HG02970 (cell line): ENCODE data around the gene PCSK5.
"Not testable (repeated sequence)": the region's sequence is repeated elsewhere in the genome, so short reads cannot be mapped to it uniquely, and the experiment has no call there.

Source experiments
- ATAC-seq: cut with Tn5 transposase; IDR thresholded peaks from one replicate; pipeline ENCODE4 v1.9.1; 2021; ENCODE audit warnings: mild to moderate bottlenecking, moderate library complexity, moderate number of reproducible peaks; ENCODE audit not compliant: unreplicated experiment, low FRiP score

The PCSK5 gene

DNA sequence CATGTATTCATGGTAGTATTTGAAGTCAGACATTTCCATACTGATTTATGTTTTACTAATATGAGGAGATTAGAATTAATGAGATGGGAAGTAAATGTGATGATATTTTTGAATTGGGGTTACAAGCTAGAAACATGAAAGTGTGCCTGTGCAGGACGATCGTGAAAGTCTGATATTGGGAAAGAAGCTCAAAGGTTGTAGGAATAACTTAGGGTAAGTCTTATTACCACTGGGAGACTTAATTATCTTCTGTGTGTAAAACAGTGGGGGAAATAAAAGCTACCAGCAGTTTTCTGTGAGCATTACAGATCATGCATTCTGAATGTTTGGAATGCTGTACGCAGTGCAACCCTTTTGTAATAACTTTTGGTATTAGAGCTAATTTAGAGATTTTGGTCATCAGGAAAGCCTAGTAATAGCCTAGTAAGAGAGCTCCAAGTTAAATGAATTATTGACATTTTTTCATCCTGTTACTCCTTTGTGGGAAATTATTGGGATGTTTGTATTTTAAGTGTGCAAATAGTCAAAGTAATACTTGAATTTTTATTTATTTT lies 153.9 kb downstream of the PCSK5 start:
- ATAC-seq = no peak

GRCh38 chr9:76045221-76045620 lies 154.7 kb downstream of the PCSK5 start:
- ATAC-seq = no peak

GRCh38 chr9:76049341-76049740 lies 158.9 kb downstream of the PCSK5 start:
- ATAC-seq = no peak

GRCh38 chr9:76067696-76068095 lies 177.2 kb downstream of the PCSK5 start:
- no peak for ATAC-seq

GRCh38 chr9:76077537-76077936 lies 187.1 kb downstream of the PCSK5 start:
- ATAC-seq = no peak

- not testable (repeated sequence) for ATAC-seq
These were observed 190.8 kb downstream of the PCSK5 start for GRCh38 chr9:76081281-76081680.

DNA sequence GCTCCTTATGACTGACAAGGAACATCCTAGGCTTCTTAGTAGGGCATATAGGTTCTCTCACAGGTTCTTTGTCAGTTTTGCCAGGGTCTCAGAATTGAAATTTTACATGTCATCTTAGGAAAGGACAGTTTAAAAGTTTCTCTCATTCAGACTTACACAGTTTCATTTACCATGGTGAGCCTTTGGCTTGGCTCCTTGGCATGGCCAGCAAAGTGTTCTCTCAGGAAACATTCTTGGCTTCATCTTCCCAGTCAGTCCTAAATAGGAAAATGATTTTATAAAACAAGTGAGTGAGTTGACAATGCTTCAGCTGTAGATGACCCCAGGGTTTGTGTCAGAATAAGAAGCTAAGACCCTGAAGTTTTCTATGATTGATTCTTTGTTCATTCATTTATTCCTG lies 191.6 kb downstream of the PCSK5 start:
- ATAC-seq = no peak

DNA sequence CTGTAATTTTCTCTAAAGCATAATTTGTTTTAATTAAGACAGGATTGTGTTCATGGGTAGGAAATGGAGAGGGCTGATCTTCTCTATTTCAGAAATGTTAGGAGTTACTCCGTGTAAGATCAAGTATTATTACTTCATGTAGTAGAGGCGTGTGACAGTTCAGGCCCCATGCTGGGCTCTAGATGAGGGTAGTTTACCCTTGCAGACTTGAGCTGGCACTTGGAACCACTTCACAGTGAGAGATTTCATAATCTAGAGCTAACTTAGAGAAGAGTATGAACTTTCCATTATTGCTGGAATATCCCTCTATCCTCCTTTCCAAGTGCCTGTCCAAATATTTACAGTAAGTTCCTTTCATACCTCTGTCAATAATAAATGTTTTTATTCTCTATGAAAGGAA lies 195.1 kb downstream of the PCSK5 start:
- no peak for ATAC-seq

DNA sequence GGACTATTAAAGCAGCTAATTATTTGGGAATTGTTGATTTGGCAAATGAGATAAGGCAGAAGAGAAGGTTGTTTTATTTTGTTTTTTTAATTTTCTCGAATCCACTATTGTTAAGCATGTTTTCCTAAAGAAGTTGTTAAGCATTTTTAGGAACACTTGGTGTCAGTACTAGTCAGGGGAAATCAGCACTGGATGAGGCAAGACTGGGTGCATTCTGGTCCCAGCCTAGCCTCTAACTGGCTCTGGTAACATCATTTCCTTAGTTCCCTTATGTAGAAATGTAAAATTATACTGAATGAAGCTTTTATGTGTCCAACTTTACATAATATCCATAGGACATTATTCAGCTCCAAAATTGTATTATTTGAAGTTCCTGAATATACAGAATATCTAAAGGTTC lies 196.1 kb downstream of the PCSK5 start:
- ATAC-seq = no peak

DNA sequence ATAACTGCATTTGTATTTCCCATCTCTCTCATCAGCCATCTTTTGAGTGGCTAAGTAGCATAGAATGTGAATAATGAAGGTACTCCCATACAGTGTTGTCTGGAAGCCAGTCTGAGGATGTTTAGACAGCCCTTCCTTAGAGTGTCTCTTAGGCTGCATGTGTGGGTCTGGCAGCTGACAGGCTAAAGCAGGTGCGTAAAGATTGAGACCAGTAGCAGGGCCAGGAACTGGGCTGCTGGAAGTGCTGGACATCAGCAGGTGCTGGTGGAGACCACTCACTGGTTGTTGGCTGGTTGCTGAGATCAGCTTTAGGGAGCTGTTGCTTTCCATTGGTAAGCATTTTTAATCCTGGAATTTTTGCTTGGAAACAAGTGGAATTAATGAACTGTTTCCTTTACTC lies 197.5 kb downstream of the PCSK5 start:
- ATAC-seq = no peak

- no peak for ATAC-seq
These were observed 199.9 kb downstream of the PCSK5 start for GRCh38 chr9:76090330-76090729.

DNA sequence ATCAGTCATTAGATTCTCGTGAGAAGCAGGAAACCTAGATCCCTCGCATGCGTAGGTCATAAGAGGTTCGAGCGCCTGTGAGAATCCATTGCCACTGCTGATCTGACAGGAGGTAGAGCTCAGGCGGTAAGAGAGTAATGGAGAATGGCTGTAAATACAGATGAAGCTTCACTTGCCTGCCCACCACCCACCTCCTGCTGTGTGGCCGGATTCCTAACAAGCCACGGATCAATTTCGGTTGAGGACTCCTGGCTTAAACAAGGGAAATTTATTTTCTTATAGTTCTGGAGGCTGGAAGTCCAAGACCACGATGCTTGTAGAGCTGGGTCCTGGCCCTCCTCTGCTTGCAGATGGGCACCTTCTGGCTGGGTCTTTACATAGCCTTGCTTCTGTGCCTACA lies 200.4 kb downstream of the PCSK5 start:
- ATAC-seq = no peak

DNA sequence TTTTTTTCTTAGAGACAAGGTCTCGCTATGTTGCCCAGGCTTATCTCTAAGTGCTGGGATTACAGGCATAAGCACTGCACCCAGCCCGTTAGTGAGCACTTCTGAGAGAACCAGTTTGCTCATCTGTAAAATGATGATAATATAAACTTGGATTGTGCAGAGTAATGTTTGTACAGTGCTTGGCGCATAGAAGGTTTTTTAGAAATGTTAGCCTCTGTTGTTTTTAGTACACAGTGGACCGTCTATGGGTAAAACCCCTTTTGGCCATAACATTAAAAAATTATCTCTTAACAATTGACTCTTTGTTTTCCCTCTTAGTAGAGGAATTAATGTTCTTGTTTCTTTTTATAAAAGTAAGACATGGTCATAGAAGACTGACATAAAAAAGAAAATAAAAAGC lies 202.1 kb downstream of the PCSK5 start:
- ATAC-seq = no peak

GRCh38 chr9:76095585-76095984 lies 205.1 kb downstream of the PCSK5 start:
- no peak for ATAC-seq

GRCh38 chr9:76099516-76099915 lies 209.0 kb downstream of the PCSK5 start:
- ATAC-seq = no peak

DNA sequence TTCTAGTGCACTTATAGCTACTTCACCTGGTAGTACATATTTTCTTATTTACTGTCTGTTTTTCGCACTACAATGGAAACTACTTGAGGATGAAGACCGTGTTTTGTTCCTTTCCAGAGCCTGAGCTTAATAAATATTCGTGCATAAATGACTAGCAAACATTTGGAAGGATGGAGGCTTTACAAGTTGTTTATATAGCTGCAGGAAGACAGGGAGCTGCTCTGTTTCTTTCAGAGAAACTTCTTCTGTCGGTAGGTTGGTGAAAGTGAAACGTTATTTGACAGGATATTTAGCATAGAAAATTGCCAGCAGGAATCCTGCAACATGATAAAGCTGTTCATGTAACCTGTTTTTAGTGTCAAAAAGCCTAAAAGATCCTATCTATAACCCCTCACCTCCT lies 210.6 kb downstream of the PCSK5 start:
- ATAC-seq = no peak

DNA sequence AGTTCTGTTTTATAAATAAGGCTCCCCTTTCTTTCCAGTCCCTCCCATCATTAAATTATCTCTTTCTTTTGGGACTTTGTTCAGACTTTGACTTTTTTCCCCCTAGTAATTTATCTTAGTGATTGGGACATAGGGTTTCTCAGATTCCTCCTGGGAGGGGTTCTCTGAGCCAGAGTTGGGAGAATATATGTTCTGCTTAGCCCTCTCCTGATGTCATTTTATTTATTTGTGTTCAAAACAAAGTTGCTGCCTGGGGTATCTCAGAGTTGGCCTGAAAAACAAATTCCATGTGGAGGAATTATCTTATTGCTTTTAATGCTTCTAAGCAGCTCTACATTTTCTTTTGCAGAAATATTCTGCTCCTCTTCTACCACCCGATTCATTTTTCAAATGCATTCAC lies 211.0 kb downstream of the PCSK5 start:
- no peak for ATAC-seq

- no peak for ATAC-seq
These were observed 211.5 kb downstream of the PCSK5 start for GRCh38 chr9:76101947-76102346.

DNA sequence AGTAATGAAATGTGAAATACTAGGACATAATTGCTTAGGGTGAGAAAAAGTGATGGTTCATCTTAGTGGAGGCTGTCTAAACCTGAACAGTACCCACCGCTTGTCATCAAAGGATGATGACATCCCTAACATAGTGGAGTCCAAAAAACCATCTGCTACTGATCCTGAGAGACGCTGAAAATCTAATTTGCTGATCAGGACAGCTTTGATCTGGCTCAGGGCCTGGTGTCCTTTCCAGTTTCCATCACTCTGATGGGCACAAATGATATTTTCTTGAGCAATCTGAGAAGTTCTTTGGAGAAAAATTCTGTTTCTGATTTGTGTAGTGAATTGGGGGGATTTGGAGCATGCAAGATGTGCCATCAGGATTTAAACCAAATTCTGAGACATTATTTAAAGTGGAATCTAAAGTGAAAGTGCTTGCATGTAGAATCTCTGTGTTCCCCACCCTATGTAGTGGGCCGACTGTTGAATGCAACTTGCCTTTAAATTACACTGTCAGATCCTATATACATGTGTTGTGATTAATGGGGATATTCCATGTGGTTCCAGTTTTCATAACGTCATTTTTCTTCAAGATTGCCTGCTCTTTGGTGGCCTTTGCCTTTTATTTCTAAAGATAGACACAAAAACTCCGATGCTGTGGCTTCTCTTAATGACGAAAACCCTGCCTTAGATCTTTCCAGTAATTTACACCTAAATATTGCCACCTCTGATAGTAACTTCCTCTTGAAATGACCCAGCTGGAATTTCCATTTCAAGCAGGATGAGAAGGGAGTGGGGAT lies 213.2 kb downstream of the PCSK5 start:
- no peak for ATAC-seq

- no peak for ATAC-seq
These were observed 217.0 kb downstream of the PCSK5 start for GRCh38 chr9:76107482-76107881.

DNA sequence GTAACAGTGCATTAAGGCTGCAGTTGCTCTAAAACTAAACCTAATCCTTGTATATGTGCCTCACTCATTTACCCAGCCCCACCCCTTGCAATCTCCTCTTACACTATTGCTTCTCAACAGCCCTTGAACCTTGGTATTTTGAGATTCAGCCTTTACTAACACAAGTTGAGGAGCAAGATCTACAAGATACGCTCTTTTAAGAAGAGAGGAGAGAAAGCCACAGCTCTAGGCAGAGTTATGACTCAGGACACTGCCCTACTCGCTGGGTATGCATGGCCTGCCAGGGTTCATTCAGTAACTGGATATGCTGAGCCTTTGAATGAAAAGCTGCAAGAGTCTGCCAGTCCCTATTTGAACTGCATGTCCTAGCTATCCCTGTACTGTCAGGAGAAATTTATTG lies 219.5 kb downstream of the PCSK5 start:
- ATAC-seq = no peak

DNA sequence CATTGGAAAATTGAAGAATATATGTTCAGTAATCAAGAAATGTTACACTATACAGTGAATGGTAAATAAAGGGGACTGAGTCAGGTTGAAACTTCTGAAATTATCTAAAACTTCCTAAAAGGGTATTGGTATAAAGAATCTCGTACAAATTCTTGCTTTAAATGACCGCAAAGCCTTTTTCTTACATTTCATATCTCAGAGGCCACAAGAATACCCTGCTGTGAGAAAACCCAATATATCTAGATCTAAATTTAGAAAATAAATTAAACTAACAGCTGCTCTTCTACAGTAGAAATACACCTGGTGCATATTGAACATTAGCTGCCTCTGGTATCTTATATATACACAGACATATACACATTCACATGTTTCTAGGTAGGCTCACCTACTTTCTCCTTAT lies 221.7 kb downstream of the PCSK5 start:
- no peak for ATAC-seq
